HG03457 (cell line): Measurements from ENCODE around the gene CNPPD1.
"Not testable (repeated sequence)": the region's sequence is repeated elsewhere in the genome, so short reads cannot be mapped to it uniquely, and the experiment has no call there.

Experiments
- ATAC-seq: cut with Tn5 transposase; IDR thresholded peaks from one replicate; pipeline ENCODE4 v1.9.1; 2021; ENCODE audit warnings: moderate number of reproducible peaks; ENCODE audit not compliant: unreplicated experiment

The CNPPD1 gene

DNA sequence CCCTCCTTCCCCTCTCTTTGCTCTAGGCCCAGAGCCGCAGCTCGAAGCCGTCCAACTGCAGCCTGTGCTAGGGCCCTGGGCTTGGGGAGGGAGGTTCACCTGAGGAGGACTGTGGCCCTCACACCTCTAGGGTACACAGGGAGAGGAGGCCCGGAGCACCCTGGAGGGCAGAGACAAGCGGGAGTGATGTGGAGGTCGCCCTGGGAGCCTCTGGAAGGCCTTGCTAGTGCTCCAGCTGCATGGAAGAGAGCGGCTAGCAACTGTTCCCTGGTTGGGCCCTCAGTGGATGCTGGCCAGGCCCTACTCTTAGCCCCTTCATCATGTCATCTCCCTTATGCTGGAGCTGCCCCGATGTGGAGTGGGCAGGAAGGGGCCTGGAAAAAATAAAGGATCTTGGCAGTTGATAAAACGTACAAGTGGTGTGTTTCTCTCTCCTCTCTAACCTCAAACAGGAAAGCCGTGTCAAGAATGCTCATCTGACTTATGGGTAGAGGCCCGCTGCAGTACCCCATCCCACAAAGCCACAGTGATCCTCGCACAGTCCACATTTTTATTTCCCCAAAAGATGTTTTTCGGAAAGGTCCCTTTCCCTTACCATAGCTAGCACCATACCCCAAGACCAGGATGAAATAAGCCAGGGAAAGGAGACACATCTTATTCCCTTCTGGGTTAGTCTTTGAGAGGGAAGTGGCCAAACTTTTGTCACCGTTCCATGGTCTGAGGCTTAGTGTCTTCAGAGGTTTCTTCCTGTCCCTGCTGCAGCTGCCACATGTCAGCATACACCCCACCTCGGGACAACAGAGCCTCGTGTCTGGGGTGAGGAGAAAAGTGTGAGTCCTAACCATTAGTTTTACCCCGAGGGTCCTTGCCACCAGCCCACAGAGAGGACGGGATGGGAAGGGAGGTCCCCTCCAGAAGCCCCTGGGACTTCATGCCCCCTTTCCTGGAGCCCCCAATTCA lies 32.8 kb upstream of the CNPPD1 start:
- ATAC-seq, result no peak

DNA sequence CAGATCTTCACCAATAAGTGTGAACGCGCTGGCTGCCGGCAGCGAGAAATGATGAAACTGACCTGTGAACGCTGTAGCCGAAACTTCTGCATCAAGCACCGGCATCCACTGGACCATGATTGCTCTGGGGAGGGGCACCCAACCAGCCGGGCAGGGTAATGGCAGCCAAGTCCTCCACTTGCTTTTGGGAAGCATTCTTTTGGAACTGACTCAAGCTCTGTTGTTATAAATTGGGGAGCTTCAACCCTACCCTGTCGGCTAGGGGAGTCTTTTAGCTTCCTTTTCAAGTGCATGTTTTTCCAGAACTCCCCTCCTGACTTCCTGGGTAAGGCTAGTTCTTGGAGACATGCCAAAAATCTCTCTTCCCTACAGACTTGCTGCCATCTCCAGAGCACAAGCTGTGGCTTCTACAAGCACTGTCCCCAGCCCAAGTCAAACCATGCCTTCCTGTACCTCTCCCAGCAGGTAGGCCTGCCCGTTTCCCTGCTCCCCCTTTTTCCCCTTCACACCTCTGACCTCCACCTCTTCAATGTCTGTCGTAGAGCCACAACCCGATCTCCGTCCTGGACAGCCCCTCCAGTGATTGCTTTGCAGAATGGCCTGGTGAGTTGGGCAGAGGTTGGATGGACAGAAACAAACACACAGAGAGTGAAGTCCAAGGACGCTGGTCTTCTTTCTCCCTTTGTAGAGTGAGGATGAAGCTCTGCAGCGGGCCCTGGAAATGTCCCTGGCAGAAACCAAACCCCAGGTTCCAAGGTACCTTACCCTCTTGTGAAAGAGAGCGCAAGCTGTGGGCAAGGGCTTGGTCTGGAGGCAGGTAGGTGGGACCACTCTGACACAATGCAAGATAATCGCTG lies 31.4 kb upstream of the CNPPD1 start:
- no peak for ATAC-seq

DNA sequence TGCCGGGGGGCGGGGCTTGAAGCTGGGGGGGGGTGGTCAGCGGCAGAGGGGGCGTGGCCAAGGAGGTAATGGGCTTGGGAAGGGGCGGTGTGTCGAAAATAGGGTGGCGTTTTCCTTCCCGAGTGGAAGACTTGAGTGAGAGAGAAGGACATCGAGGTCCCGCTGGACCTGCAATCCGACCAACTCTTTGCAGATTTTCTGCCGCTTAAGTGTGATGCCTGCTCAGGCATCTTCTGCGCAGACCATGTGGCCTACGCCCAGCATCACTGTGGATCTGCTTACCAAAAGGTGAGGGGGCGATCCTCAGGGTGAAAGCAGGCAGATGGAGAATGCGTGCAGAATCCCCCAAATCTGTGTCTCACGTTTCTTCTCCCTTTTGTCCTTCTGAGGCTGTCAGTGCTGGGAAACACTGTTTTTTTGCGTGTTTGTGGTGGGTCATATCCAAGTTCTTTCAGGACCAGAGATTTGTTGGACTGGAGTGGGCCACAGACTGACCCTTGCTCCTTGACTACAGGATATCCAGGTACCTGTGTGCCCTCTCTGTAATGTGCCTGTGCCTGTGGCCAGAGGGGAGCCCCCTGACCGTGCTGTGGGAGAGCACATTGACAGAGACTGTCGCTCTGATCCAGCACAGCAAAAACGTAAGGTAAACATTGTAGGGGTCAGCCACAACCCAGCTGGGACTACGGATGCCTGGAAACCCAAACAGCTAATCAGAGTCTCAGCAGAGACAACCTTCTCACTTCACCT lies 30.6 kb upstream of the CNPPD1 start:
- no peak for ATAC-seq

DNA sequence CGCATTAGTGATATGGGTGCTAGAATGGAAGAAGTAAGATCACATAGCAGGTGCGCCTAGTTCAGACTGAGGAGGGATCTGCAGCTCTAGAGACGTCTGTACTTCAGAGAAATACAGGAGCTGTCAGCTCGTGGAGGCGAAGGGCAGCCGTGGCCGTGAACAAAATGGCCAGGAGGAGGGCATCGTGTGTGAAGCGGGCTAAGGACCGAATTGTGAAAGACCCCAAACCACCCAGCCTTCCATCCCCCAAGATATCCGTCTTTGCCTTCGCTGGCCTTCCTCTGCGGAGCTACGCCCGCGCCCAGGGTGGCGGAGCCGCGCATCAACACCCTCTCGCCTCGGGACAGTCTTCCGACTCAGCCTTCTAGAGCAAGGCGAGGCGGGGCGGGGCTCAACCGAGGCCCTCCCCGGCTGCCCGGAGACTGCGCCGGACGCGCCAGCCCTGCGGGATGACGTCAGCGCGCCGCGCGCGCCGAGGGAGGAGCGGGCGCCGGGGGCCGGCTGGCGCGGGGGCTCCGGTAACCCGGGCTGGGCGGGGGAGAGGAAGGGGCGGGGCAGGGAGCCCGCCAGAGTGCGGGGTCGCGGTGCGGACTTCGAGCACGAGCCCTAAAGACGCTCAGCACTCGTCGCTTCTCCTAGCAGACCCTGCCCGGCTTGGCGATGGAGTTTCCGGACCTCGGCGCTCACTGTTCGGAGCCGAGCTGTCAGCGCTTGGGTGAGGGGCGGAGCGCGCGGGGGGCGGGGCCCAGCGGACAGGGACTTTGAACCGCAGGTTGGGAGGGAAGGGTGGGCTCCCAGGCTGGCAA lies 29.8 kb upstream of the CNPPD1 start, which contains the start of gene ZFAND2B:
Gene ZFAND2B (plus strand): TSS at position 455 of the 806 bp plus-strand sequence. CDS start 206 bp downstream, at position 661.
- ATAC-seq, result peak; percentile 92

DNA sequence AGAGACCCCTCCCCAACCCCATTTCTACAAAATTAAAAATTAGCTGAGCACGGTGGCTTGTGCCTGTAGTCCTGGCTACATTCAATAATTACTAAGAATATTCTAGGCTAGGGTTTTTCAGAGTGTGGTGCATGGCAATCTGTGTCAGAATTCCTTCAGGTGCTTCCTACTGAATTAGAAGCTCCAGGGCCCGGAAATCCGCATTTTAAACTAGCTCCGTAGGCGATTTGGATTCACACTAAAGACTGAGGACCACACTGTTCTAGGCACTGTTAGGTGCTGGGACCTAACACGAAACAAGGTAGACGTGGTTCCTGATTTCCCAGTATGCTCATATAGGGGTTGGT lies 29.2 kb upstream of the CNPPD1 start:
- peak; percentile 10 for ATAC-seq

DNA sequence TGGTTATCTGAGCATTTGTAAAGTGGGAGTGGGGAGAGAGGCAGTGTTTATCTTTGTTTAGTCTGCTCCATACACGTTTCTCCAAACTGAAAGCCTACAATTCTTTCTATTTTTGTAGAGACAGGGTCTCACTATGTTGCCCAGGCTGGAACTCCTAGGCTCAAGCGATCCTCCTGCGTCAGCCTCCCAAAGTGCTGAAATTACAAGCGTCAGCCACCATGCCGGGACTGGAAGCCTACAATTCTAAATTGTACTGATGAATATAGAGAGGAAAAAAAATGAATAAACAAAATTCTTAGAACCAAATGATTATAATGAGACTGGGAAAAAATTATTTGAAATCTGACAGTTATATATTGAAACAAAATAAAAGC lies 28.4 kb upstream of the CNPPD1 start:
- ATAC-seq, result no peak

DNA sequence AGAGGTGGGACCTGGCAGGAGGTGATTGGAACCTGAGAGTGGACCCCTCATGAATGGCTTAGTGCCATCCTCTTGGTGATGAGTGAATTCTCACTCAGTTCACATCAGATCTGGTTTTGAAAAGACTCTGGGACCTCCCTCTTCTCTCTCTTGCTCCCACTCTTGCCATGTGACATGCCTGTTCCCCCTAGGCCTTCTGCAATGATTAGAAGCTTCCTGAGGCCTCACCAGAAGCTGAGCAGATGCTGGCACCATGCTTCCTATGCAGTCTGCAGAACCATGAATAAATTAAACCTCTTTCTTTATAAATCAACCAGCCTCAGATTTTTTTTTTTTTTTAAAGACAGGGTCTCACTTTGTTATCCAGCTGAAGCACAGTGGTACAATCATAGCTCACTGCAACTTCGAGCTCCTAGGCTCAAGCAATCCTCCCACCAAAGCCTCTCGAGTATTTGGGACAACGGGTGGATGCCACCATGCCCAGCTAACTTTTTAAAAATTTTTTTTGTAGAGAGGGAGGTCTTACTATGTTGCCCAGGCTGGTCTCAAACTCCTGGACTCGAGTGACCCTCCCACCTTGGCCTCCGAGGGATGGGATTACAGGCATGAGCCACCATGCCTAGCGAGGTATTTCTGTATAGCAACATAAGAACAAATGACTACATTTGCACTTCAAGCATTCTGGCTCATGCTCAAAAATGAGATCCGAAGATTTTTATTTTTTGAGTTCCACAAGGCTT lies 27.9 kb upstream of the CNPPD1 start:
- ATAC-seq, result no peak

DNA sequence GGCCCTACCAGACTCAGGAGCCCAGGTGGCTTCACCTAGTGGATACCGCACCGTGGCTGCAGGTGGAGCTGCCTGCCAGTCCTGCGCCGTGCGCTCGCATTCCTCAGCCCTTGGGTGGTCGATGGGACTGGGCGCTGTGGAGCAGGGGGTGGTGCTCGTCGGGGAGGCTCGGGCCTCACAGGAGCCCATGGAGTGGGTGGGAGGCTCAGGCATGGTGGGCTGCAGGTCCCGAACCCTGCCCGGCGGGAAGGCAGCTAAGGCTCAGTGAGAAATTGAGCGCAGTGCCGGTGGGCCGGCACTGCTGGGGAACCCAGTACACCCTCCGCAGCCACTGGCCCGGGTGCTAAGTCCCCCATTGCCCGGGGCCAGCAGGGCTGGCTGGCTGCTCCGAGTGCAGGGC lies 24.6 kb upstream of the CNPPD1 start:
- ATAC-seq, result not testable (repeated sequence)

DNA sequence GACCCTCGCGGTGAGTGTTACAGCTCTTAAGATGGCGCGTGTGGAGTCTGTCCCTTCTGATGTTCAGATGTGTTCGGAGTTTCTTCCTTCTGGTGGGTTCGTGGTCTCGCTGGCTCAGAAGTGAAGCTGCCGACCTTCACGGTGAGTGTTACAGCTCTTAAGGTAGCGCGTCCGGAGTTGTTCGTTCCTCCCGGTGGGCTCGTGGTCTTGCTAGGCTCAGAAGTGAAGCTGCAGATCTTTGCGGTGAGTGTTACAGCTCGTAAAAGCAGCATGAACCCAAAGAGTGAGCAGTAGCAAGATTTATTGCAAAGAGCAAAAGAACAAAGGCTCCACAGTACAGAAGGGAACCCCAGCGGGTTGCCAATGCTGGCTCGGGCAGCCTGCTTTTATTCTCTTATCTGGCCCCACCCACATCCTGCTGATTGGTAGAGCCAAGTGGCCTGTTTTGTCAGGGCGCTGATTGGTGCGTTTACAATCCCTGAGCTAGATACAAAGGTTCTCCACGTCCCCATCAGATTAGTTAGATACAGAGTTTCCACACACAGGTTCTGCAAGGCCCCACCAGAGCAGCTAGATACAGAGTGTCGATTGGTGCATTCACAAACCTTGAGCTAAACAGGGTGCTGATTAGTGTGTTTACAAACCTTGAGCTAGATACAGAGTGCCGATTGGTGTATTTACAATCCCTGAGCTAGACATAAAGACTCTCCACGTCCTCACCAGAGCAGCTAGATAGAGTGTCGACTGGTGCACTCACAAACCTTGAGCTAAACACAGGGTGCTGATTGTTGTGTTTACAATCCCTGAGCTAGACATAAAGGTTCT lies 24.0 kb upstream of the CNPPD1 start:
- ATAC-seq, result not testable (repeated sequence)

DNA sequence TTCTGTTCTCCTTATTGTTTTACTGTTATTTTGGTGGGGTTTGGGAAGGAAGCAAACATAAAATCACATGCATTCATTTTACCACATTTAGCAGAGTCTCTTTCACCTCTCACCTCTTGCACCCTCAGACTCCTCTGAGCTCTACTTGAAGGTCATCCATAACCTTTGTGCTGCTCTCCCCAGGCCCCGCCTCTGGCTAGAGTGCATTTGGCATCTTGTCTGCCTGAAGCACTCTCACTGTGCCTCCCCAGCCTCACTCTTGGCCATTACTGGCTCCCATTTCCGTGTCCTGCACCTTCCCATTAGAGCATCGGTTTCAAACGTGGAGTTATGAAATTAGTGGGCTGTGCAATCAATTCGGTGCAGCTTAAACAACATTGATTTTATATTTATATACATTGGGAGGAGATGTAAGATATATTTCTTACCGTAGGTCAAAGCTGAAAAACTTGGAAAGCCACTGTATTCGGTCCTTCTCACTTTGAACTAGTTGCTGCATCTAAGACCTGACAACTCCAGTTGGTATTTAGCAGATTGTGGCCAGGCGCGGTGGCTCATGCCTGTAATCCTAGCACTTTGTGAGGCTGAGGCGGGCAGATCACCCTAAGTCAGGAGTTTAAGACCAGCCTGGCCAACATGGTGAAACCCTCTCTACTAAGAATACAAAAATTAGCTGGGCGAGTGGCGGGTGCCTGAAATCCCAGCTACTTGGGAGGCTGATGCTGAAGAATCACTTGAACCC lies 22.9 kb upstream of the CNPPD1 start:
- no peak for ATAC-seq

DNA sequence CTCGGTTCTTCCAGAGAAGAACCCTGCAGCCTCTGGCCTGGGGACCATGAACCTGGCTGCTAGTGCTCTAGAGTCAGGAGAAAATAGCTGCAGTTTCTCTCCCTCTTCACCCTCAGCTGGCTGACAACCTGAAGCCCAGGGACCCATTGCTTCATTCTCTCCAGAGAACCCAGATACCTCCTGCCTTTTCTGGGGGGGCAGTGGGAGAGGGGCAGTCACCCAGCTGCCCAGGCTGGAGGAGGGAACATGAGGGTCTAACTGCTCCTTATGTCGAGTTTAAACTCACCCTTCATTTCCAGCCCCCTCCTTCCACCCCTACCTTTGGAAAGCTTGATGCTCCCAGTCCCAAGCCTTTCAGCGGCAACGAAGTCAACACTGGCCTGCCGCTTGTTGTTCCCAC lies 22.2 kb upstream of the CNPPD1 start:
- ATAC-seq, result no peak

DNA sequence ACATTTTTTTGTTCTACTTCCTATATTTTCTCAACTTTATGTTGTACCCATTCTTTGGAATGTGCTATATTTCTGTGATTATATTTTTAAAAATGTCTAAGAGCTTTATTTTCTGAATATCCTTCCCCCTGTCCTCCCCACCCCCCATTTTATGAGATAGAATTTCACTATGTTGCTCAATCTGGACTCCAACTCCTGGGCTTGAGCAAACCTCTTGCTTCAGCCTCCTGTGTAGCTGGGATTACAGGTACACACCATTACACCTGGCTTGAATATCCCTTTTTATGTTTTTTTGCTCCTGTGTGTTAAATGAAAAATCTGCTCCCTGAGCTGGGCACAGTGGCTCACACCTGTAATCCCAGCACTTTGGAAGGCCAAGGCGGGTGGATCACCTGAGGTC lies 20.7 kb upstream of the CNPPD1 start:
- ATAC-seq, result no peak

DNA sequence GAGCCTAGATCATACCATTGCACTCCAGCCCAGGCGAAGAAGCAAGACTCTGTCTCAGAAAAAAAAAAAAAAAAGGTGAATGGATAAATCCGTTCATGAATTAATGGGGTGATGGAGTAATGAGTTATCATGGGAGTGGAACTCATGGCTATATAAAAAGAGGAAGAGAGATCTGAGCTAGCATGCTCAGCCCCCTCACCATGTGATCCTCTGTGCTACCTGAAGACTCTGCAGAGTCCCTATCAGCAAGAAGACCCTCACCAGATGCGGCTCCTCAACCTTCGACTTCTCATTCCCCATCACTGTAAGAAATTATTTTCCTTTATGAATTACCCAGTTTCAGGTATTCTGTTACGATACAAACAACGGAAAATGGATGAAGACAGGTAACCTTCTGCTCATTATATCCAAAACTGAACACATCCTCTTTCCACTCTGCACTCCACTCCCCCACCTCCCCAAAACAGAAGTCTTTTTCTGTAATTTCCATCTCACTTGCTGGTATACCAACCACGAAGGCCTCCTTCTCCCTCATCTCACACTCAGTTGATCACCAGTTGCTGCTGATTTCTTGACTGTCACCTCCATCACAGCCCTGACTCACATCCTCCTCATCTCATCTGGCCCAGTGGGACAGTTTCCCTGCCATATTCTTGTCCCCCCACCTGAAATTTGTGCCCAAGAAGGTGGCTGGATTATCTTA lies 10.2 kb upstream of the CNPPD1 start:
- no peak for ATAC-seq

DNA sequence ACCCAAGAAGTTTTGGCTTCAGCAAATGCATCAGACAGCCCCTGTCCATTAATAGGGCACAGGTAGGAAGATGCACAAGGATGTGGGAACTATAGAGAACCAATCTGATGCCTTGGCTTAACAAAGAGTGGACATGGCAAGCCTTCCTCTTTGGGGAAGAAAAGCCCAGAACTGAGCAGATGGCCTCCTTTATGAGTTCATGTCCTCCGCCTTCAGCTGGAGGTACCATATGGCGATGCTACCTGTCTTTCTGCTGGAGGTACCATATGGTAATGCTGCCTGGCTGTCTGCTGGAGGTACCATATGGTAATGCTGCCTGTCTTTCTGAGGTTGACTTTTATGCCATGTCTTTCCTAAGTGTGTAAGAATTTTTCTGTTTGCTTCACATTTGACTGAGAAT lies 7.4 kb upstream of the CNPPD1 start:
- ATAC-seq, result no peak

DNA sequence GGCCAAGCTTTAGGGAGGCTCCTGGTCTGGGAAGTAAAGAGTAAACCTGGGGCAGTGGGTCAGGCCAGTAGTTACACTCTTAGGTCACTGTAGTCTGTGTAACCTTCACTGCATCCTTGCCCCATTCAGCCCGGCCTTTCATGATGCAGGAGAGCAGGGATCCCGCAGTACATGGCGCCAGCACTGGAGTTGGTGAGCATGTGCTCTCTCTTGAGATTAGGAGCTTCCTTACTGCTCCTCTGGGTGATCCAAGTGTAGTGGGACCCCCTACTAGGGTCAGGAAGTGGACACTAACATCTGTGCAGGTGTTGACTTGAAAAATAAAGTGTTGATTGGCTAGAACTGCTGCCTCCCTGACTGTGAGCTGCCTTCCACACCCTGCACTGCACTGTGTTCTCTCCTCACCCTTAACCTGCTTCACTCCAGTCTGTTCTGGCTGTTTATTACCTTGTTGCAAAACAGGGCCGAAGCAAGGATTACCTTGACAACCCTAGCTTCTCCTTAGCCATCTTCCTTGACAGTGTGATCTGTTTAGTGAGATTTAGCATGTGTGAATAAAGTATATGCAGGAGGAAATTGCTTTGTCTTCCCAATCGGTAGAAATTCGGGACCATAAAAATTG lies 6.5 kb upstream of the CNPPD1 start:
- no peak for ATAC-seq

DNA sequence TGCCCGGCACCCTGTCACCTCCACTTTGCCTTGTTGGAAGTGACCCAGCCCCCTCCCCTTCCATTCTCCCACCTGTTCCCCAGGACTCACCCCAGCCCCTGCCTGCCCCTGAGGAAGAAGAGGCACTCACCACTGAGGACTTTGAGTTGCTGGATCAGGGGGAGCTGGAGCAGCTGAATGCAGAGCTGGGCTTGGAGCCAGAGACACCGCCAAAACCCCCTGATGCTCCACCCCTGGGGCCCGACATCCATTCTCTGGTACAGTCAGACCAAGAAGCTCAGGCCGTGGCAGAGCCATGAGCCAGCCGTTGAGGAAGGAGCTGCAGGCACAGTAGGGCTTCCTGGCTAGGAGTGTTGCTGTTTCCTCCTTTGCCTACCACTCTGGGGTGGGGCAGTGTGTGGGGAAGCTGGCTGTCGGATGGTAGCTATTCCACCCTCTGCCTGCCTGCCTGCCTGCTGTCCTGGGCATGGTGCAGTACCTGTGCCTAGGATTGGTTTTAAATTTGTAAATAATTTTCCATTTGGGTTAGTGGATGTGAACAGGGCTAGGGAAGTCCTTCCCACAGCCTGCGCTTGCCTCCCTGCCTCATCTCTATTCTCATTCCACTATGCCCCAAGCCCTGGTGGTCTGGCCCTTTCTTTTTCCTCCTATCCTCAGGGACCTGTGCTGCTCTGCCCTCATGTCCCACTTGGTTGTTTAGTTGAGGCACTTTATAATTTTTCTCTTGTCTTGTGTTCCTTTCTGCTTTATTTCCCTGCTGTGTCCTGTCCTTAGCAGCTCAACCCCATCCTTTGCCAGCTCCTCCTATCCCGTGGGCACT lies 5.8 kb upstream of the CNPPD1 start:
- no peak for ATAC-seq
